Measurements from ENCODE around the gene NAA38.

DNA sequence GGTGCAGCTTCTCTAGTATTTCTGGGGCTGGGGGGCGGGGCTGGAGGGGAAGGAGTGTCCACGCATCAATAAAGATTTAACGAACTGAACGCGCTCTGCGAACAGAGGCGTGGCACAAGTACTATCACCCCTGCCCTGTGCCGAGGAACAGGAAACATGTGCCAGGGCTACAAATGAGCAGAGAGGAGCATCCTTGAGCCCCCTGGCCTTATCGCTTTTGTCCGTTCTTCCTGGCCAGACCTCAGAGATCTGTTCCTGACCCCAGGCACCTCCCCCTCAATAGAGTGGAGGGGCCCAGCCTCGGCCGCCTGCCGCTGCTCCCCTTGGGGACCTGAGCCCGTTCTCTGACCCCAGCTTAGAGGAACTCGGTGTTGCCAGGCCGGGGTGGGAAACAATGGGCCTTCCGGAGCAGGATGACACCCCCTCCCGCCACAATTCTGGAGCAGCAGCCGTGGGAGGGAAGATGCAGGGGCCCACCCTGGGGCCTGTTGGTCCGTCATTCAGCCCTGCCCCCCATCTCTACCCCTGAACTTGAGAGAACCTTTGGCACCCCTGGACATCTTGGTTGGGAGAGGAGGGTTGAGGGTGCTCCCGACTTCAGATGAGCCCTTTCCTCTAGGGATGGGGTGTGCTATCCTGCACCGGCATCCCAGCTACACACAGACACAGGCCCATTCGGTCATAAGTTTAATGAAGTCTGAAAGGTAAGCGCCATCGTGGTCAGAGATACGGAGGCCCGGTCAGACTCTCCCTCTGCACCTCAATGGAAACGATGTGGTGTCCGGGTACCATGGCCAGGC is 1.1 kb downstream of the NAA38 start:
- no peak for TF ChIP-seq STAT1 (IDR thresholded peaks at IDR 0.05; ENCODE audit: unreplicated experiment)
- TF ChIP-seq, protein P1, sequence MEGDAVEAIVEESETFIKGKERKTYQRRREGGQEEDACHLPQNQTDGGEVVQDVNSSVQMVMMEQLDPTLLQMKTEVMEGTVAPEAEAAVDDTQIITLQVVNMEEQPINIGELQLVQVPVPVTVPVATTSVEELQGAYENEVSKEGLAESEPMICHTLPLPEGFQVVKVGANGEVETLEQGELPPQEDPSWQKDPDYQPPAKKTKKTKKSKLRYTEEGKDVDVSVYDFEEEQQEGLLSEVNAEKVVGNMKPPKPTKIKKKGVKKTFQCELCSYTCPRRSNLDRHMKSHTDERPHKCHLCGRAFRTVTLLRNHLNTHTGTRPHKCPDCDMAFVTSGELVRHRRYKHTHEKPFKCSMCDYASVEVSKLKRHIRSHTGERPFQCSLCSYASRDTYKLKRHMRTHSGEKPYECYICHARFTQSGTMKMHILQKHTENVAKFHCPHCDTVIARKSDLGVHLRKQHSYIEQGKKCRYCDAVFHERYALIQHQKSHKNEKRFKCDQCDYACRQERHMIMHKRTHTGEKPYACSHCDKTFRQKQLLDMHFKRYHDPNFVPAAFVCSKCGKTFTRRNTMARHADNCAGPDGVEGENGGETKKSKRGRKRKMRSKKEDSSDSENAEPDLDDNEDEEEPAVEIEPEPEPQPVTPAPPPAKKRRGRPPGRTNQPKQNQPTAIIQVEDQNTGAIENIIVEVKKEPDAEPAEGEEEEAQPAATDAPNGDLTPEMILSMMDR (conservative IDR thresholded peaks at IDR 0.05; ENCODE audit: low read depth in 2 of 2), result no peak
- no peak for TF ChIP-seq ZNF114 (CRISPR knock-in tag; IDR thresholded peaks at IDR 0.05)
- TF ChIP-seq EZH2 (IDR thresholded peaks at IDR 0.05; ENCODE audit: low read depth, unreplicated experiment), result peak; percentile 29
- no peak for TF ChIP-seq CREB1 (CRISPR knock-in tag; IDR thresholded peaks at IDR 0.05; ENCODE audit: low read depth)
- no peak for TF ChIP-seq ZNF331 (CRISPR knock-in tag; IDR thresholded peaks at IDR 0.05; ENCODE audit: low read depth)
- TF ChIP-seq, protein P2, sequence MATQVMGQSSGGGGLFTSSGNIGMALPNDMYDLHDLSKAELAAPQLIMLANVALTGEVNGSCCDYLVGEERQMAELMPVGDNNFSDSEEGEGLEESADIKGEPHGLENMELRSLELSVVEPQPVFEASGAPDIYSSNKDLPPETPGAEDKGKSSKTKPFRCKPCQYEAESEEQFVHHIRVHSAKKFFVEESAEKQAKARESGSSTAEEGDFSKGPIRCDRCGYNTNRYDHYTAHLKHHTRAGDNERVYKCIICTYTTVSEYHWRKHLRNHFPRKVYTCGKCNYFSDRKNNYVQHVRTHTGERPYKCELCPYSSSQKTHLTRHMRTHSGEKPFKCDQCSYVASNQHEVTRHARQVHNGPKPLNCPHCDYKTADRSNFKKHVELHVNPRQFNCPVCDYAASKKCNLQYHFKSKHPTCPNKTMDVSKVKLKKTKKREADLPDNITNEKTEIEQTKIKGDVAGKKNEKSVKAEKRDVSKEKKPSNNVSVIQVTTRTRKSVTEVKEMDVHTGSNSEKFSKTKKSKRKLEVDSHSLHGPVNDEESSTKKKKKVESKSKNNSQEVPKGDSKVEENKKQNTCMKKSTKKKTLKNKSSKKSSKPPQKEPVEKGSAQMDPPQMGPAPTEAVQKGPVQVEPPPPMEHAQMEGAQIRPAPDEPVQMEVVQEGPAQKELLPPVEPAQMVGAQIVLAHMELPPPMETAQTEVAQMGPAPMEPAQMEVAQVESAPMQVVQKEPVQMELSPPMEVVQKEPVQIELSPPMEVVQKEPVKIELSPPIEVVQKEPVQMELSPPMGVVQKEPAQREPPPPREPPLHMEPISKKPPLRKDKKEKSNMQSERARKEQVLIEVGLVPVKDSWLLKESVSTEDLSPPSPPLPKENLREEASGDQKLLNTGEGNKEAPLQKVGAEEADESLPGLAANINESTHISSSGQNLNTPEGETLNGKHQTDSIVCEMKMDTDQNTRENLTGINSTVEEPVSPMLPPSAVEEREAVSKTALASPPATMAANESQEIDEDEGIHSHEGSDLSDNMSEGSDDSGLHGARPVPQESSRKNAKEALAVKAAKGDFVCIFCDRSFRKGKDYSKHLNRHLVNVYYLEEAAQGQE (IDR thresholded peaks at IDR 0.05; ENCODE audit: unreplicated experiment), result no peak
